ENCODE measurements around the gene LMO2.

DNA sequence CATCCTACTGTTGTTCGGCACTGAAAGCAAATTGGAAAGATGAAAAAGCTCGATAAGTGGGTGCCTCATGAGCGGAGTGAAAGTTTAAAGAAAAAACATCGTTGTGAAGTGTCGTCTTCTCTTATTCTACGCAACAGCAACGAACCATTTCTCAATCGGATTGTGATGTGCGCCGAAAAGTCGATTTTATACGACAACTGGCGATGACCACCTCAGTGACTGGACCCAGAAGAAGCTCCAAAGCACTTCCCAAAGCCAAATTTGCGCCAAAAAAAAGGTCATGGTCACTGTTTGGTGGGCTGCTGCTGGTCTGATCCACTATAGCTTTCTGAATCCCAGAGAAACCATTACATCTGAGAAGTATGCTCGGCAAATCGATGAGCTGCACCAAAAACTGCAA lies 59.2 kb downstream of the LMO2 start:
- TF ChIP-seq PATZ1 (CRISPR knock-in tag; IDR thresholded peaks at IDR 0.05; ENCODE audit: borderline replicate concordance), result no peak
- no peak for TF ChIP-seq ARNTL (CRISPR knock-in tag; IDR thresholded peaks at IDR 0.05; ENCODE audit: borderline replicate concordance, low read depth)
- no peak for TF ChIP-seq TOX (CRISPR knock-in tag; IDR thresholded peaks at IDR 0.05; ENCODE audit: borderline replicate concordance)
- no peak for TF ChIP-seq ZNF565 (CRISPR knock-in tag; conservative IDR thresholded peaks at IDR 0.05; ENCODE audit: low read depth)
- no peak for TF ChIP-seq ESRRG (CRISPR knock-in tag; IDR thresholded peaks at IDR 0.05)
- TF ChIP-seq, protein P1, sequence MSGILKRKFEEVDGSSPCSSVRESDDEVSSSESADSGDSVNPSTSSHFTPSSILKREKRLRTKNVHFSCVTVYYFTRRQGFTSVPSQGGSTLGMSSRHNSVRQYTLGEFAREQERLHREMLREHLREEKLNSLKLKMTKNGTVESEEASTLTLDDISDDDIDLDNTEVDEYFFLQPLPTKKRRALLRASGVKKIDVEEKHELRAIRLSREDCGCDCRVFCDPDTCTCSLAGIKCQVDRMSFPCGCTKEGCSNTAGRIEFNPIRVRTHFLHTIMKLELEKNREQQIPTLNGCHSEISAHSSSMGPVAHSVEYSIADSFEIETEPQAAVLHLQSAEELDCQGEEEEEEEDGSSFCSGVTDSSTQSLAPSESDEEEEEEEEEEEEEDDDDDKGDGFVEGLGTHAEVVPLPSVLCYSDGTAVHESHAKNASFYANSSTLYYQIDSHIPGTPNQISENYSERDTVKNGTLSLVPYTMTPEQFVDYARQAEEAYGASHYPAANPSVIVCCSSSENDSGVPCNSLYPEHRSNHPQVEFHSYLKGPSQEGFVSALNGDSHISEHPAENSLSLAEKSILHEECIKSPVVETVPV (CRISPR knock-in tag; IDR thresholded peaks at IDR 0.05), result no peak
- TF ChIP-seq TSHZ2 (CRISPR knock-in tag; IDR thresholded peaks at IDR 0.05), result no peak
- TF ChIP-seq GLIS3 (CRISPR knock-in tag; IDR thresholded peaks at IDR 0.05), result no peak
- TF ChIP-seq ZFP30 (CRISPR knock-in tag; IDR thresholded peaks at IDR 0.05), result no peak
- no peak for TF ChIP-seq PPARA (CRISPR knock-in tag; IDR thresholded peaks at IDR 0.05; ENCODE audit: borderline replicate concordance)
- TF ChIP-seq RARB (CRISPR knock-in tag; IDR thresholded peaks at IDR 0.05), result no peak
- TF ChIP-seq CREB5 (CRISPR knock-in tag; IDR thresholded peaks at IDR 0.05; ENCODE audit: low read depth), result no peak
- no peak for TF ChIP-seq SNAI2 (CRISPR knock-in tag; IDR thresholded peaks at IDR 0.05)
- TF ChIP-seq OSR1 (CRISPR knock-in tag; IDR thresholded peaks at IDR 0.05), result no peak
